ENCODE data around the gene EPHB3.

The EPHB3 gene

DNA sequence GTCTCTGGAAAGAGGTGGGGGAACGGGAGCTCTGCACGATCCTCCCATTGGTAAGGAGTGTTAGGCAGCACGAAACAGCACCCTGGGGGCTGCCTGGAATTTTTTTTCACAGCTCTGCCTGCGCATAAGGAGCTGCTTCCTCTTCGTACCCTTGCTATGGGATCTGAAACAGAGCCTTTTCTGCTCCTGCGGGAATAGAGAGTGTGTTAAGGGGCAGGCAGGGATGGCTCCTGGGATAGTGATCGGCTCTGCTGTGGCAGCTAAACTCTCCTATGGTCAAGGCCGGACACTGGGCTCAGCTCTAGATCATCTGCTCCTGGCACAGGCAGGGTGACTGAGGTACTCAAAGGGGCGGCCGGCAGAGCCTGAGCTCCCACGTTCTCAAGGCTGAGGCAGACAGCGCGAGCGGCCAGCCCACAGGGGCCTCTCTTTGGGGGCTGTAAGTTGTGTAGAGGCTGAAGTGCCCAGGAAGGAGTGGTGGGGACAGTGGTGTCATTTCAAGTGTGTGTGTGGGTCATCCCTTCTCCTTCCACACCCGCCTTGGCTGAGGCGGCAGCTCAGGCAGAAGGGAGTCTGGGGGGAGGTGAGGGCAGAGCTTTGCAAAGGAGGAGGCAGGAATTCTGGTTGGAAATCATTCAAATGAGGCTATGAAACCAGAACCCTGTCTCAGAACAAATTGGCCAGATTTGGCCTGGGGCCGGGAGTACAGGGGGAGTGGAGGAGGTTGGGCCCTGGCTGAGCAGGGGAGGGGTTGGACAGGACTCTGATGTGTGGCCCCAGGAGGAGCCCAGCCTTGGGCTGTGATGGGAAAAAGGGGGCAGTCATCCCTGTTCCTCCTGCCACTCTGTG is 31.0 kb downstream of the EPHB3 start:
- DNase-seq (ENCODE audit: low spot score), result no peak

DNA sequence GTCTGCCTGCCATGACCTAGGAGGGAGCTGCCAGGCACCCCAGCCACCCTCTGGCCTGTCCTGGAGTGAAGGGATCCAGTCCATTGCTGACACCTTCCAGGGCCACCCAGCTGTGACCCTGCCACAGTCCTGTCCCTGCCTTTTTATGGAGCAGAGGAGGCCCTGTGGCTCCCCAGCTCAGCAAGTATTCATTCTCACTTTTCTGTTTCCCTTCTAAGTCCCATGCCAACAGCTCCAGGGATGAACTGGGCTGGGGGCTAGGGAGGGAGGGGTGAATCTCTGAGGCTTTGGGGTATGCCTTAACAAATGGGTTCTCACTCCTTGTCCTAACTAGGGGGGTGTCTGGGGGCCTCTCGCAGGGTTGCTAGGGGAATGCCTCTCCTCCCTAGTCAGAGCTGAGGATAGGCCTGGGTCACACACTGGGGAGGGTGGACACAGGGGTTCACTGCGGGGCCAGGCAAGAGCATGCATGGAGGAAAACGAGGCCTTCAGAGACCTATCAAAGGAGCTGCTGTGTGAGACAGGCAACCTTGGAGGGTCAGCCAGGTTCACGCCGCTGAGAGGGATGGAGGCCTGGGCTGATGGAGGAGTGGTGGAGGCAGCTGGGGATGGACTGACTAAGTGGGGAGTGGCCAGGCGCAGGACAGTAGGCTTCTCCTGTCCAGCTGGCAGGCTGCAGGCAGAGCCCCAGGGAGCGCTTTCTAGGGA is 31.8 kb downstream of the EPHB3 start:
- in situ Hi-C loops (cut with MboI; ENCODE audit: low pct_unique_long_range_greater_than_20kb, low sequenced_read_pairs, unreplicated experiment), result no loop called here
- TF ChIP-seq, protein P1, sequence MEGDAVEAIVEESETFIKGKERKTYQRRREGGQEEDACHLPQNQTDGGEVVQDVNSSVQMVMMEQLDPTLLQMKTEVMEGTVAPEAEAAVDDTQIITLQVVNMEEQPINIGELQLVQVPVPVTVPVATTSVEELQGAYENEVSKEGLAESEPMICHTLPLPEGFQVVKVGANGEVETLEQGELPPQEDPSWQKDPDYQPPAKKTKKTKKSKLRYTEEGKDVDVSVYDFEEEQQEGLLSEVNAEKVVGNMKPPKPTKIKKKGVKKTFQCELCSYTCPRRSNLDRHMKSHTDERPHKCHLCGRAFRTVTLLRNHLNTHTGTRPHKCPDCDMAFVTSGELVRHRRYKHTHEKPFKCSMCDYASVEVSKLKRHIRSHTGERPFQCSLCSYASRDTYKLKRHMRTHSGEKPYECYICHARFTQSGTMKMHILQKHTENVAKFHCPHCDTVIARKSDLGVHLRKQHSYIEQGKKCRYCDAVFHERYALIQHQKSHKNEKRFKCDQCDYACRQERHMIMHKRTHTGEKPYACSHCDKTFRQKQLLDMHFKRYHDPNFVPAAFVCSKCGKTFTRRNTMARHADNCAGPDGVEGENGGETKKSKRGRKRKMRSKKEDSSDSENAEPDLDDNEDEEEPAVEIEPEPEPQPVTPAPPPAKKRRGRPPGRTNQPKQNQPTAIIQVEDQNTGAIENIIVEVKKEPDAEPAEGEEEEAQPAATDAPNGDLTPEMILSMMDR (IDR thresholded peaks at IDR 0.05; ENCODE audit: extremely low read depth, insufficient read depth, missing control alignments), result no peak
- no peak for DNase-seq (ENCODE audit: low spot score)

More for the DNA sequence above, 31.0 kb downstream of the EPHB3 start:
- in situ Hi-C loops (cut with MboI; ENCODE audit: low pct_unique_long_range_greater_than_20kb, low sequenced_read_pairs, unreplicated experiment), result no loop called here
- TF ChIP-seq, protein P1 (IDR thresholded peaks at IDR 0.05; ENCODE audit: extremely low read depth, insufficient read depth, missing control alignments), result no peak

DNA sequence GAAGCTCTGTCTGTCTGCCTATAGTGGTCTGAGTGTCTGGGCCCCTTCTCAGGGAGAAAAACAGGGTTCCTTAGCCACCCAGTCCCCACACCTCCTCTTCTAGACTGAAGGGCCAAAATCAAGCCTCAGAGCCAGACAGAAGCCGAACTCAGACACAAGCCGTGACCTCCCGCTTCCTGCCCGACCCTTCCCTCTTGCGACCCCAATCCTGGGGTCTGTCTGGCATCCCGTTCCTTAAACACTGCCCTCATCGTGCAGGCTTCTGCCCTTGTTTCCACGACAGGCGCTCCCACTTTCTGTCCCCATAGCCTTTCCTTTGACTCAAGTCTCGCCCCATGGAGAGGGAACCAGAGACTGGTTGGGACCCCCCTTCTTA is 32.3 kb downstream of the EPHB3 start:
- no peak for DNase-seq (ENCODE audit: low spot score)
- in situ Hi-C loops (cut with MboI; ENCODE audit: low pct_unique_long_range_greater_than_20kb, low sequenced_read_pairs, unreplicated experiment), result no loop called here
- TF ChIP-seq, protein P1 (IDR thresholded peaks at IDR 0.05; ENCODE audit: extremely low read depth, insufficient read depth, missing control alignments), result no peak

DNA sequence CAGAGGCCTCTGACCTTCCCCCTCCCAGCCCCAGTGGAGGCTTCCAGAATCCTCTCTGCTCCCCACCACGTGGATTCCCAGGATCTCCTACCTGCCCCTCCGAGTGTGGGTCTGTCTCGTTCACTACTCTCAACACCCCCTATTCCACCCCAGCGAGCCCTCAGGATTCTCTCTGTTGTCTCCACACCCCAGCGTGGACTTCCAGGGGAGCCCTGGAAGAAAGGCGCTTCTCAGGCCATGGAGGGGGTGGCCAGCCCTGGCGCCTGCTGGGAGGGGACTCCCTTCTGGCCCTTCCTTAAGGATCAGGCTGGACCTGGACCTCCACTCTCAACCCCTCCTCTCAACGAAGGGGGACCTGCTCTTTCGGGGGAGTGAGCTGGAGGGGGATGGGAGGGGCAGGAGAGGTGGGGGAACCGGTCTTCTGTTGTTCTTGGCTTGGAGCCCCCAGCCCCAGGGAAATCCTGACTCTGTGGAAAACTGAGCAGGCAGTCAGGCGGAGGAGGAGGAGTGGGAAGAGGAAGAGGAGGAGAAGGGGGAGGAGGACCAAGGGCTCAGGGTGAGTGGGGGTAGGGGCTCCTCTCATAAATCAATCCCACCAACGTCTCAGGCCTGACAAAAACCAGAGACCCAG is 32.9 kb downstream of the EPHB3 start:
- TF ChIP-seq, protein P1 (IDR thresholded peaks at IDR 0.05; ENCODE audit: extremely low read depth, insufficient read depth, missing control alignments), result no peak
- in situ Hi-C loops (cut with MboI; ENCODE audit: low pct_unique_long_range_greater_than_20kb, low sequenced_read_pairs, unreplicated experiment), result no loop called here
- no peak for DNase-seq (ENCODE audit: low spot score)

DNA sequence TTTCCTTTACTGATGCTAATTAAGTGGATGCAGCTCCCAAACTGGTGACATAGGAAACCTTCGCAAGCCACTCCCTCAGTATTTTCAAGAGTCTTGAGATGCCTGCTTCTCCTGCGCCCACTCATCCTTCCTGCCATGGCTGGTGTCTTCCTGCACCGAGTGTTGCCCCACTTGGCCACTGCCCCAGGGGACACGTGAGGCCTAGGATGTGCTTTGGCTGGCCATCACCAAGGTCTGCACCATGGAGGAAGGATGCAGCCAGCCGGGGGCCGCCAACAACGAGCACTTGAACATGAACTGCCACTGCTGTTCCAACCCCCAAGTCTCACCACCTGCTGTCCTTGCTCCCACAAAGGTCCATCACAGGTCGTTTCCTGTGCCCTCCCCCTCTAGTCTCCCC is 34.1 kb downstream of the EPHB3 start:
- TF ChIP-seq, protein P1 (IDR thresholded peaks at IDR 0.05; ENCODE audit: extremely low read depth, insufficient read depth, missing control alignments), result no peak
- in situ Hi-C loops (cut with MboI; ENCODE audit: low pct_unique_long_range_greater_than_20kb, low sequenced_read_pairs, unreplicated experiment), result no loop called here
- DNase-seq (ENCODE audit: low spot score), result no peak

DNA sequence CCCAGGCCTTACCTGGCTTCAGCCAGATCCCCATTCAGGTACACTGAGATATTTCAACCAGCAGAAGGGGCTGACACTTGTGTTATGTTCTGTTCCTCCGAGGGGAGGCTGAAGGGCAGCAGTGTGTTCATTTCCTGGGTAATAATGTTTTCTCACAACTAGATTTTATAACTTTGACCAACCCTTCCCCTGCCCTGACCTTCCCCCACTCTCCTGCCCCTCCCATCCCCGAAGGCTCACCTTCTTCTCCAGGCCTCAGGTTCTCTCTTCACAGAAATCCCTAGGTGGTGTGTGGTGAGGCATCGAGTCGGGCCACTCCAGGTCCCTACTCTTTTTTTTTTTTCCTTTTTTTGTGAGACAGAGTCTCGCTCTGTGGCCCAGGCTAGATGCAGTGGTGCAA is 34.6 kb downstream of the EPHB3 start:
- DNase-seq (ENCODE audit: low spot score), result no peak
- TF ChIP-seq, protein P1 (IDR thresholded peaks at IDR 0.05; ENCODE audit: extremely low read depth, insufficient read depth, missing control alignments), result no peak
- in situ Hi-C loops (cut with MboI; ENCODE audit: low pct_unique_long_range_greater_than_20kb, low sequenced_read_pairs, unreplicated experiment), result no loop called here
